Endothelial cell of umbilical vein (primary cell): ENCODE data around the gene TRAPPC4. TPM values are rescaled to one million over a fixed set of nuclear protein-coding genes. Genes with fewer than 3 reads are reported as not detected.

Experiments used
- BruUV-seq: library from RNA; stranded (reverse); fragments of 400-500 nt; replicated peaks from 2 replicates; lab custom pipeline; 2021; lab: Mats Ljungman, UMichigan
- CTCF ChIA-PET: fragments of 300-600, 350-600 bp; sonication (Branson Sonifier 250); formaldehyde crosslinking; loops from one replicate; lab custom pipeline; 2021; ENCODE audit warnings: antibody characterized with exemption, inconsistent platforms; lab: Charles Lee
- POLR2A ChIA-PET: fragments of 300-600, 350-600 bp; sonication (Branson Sonifier 250); formaldehyde crosslinking; loops from one replicate; lab custom pipeline; 2021; ENCODE audit warnings: antibody characterized with exemption, inconsistent platforms; lab: Charles Lee
- DNase-seq: peaks from one replicate; pipeline ENCODE4 v3.0.0-alpha.2; 2011; ENCODE audit warnings: low read depth, low spot score
- FAIRE-seq: peaks from 2 replicates; lab custom pipeline; 2011; peaks lifted over from hg19 to GRCh38; lab: Jason Lieb, UNC
- H2AFZ ChIP-seq: 2 replicates; pipeline ENCODE4 v1.6.0; 2012; ENCODE audit warnings: low read depth, low read length, control low read depth, inconsistent platforms
- H3K27ac ChIP-seq: 2 replicates; pipeline ENCODE4 v1.5.1; 2011; ENCODE audit warnings: low read depth, mild to moderate bottlenecking, control low read depth, low read length, moderate library complexity; ENCODE audit not compliant: insufficient read depth
- H3K27me3 ChIP-seq, 2 experiments: 2 replicates each; pipeline versions ENCODE4 v1.6.0 to v1.6.1; 2011; ENCODE audit warnings: low read length in 2 of 2, mixed read lengths in 1 of 2; ENCODE audit not compliant: control insufficient read depth in 2 of 2, insufficient read depth in 2 of 2
- H3K36me3 ChIP-seq, 2 experiments: 2 replicates in 1 of 2; 3 replicates in 1 of 2; pipeline ENCODE4 v1.5.1; 2011; ENCODE audit warnings: low read length in 2 of 2, mild to moderate bottlenecking in 1 of 2, moderate library complexity in 1 of 2; ENCODE audit not compliant: control insufficient read depth in 2 of 2, insufficient read depth in 2 of 2; ENCODE audit errors: extremely low read depth in 1 of 2
- H3K4me1 ChIP-seq: 3 replicates; pipeline ENCODE4 v1.5.1; 2011; ENCODE audit warnings: mild to moderate bottlenecking, low read length; ENCODE audit not compliant: control insufficient read depth, insufficient read depth; ENCODE audit errors: extremely low read depth
- H3K4me2 ChIP-seq: 2 replicates; pipeline ENCODE4 v1.6.1; 2011; ENCODE audit warnings: low read length, control low read depth, mixed read lengths; ENCODE audit not compliant: insufficient read depth
- H3K4me3 ChIP-seq, 3 experiments: fragments of 200-600 bp in 1 of 3; sonication (generic), shearing (Covaris generic) in 1 of 3; replicated peaks in 1 of 3; 2 replicates each; pipeline ENCODE4 v1.5.1; 2011 to 2016; ENCODE audit warnings: control low read depth in 3 of 3, low read length in 3 of 3, mild to moderate bottlenecking in 2 of 3, inconsistent platforms in 1 of 3, low read depth in 1 of 3, moderate library complexity in 1 of 3; ENCODE audit not compliant: insufficient read depth in 1 of 3
- H3K79me2 ChIP-seq: 2 replicates; pipeline ENCODE4 v1.6.0; 2012; ENCODE audit warnings: low read length, inconsistent platforms; ENCODE audit not compliant: control insufficient read depth, insufficient read depth
- H3K9ac ChIP-seq: replicated peaks from 2 replicates; pipeline ENCODE3; 2011; ENCODE audit warnings: low read length, control low read depth; ENCODE audit not compliant: insufficient read depth; ENCODE audit errors: extremely low read depth
- H3K9me1 ChIP-seq: replicated peaks from 3 replicates; pipeline ENCODE4 v1.6.0; 2011; ENCODE audit warnings: mild to moderate bottlenecking, low read length; ENCODE audit not compliant: control insufficient read depth, insufficient read depth; ENCODE audit errors: extremely low read depth
- H3K9me3 ChIP-seq: replicated peaks from 2 replicates; pipeline ENCODE4 v1.5.1; 2012; ENCODE audit warnings: low read length, inconsistent platforms; ENCODE audit not compliant: control insufficient read depth, insufficient read depth
- H4K20me1 ChIP-seq: replicated peaks from 2 replicates; pipeline ENCODE3; 2011; ENCODE audit warnings: mild to moderate bottlenecking, low read length; ENCODE audit not compliant: control insufficient read depth, insufficient read depth; ENCODE audit errors: extremely low read depth
- EZH2 ChIP-seq: IDR thresholded peaks from 2 replicates; pipeline ENCODE4 v1.6.1; 2012; ENCODE audit warnings: borderline replicate concordance, low read depth, mild to moderate bottlenecking, moderate library complexity, low read length, inconsistent platforms; ENCODE audit not compliant: severe bottlenecking
- GATA2 ChIP-seq: IDR thresholded peaks from 2 replicates; pipeline ENCODE4 v1.7.0; 2011; ENCODE audit warnings: low read depth, mild to moderate bottlenecking, moderate library complexity, mixed read lengths, low read length; ENCODE audit not compliant: insufficient read length, insufficient read depth
- POLR2A ChIP-seq: IDR thresholded peaks from 2 replicates; pipeline ENCODE4 v1.6.1; 2012; ENCODE audit warnings: low read depth, mild to moderate bottlenecking, control low read depth, low read length
- dilution Hi-C: fragments of 300-500 bp; cut with MboI; formaldehyde crosslinking; loops from one replicate; pipeline ENCODE4 v1.15.0; 2019; ENCODE audit warnings: low sequenced_read_pairs; ENCODE audit not compliant: extremely low pct_ligation_motif_present
- intact Hi-C: fragments of 100-400 bp; cut with micrococcal nuclease; formaldehyde crosslinking; loops from one replicate; pipeline ENCODE4 v1.10.0; 2022
- polyA plus RNA-seq, 4 experiments: library from polyadenylated mRNA; depleted of rRNA in 3 of 4; stranded (reverse) in 3 of 4; unstranded in 1 of 4; fragments of >200 nt; gene quantifications; 2 replicates each; pipeline versions ENCODE4 v1.2.1 to v1.2.3, GENCODE V29; 2011 to 2012; ENCODE audit warnings: missing spikeins in 1 of 4
- total RNA-seq: library from RNA; stranded (reverse); gene quantifications from 2 replicates; pipeline ENCODE4 v1.2.3, GENCODE V29; 2021
- TF ChIP-seq, protein P1 (sequence below): IDR thresholded peaks from 2 replicates; pipeline ENCODE4 v1.6.1; 2011; ENCODE audit not compliant: insufficient read depth, insufficient read length
- TF ChIP-seq, protein P2 (sequence below), 2 donors: IDR thresholded peaks; 1 replicate in 1 of 2; 2 replicates in 1 of 2; pipeline ENCODE4 v1.5.1; 2011; ENCODE audit warnings: low read length in 2 of 2, mild to moderate bottlenecking in 2 of 2, moderate library complexity in 2 of 2, control low read depth in 1 of 2, inconsistent platforms in 1 of 2, low read depth in 1 of 2; ENCODE audit not compliant: insufficient read depth in 1 of 2; ENCODE audit errors: extremely low read depth in 1 of 2

TRAPPC4 gene
- total and polyA plus RNA-seq, 2 donors (not counting 3 experiments of a cell fraction or from before 2014, with no cell fraction given), result 64.2 to 224 TPM

DNA sequence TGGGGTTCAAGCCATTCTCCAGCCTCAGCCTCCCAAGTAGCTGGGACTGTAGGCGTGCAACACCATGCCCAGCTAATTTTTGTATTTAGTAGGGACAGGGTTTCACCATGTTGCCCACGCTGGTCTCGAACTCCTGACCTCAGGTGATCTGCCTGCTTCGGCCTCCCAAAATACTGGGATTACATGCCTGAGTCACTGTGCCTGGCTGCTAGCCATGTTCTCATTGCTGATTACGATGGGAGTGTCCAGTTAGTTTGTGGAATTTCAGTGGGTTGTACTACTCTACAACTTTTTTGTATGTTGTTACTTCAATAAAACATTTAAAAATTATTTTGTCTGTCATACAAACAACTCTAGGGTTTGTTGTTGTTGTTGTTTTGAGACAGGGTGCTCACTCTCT lies 44.2 kb downstream of the TRAPPC4 start:
- DNase-seq (no peak), FAIRE-seq (peak; percentile 4)
- H3K9ac ChIP-seq, result no peak overlapping the region
- ChIA-PET POLR2A (no interaction called here), CTCF (interaction anchor here (0.9 to 1.1 kb wide), 2 partner anchors 31 to 40 kb away, joined by 3 read pairs; no protein-coding TSS in a partner anchor)
- no peaks in the 10 kb centered on the region for H3K9me3 ChIP-seq
- H3K4me2 ChIP-seq, result no peak overlapping the region
- no peaks in the 10 kb centered on the region for H3K27me3 ChIP-seq
- H3K79me2 ChIP-seq, result peaks cover under 1% of the 10 kb centered on the region
- intact Hi-C loops, result no loop called here
- BruUV-seq, result no TSS peak
- H3K9me1 ChIP-seq, result no peaks in the 10 kb centered on the region
- H4K20me1 ChIP-seq, result no peaks in the 10 kb centered on the region
- no peaks in the 10 kb centered on the region for H3K36me3 ChIP-seq
- H2AFZ ChIP-seq, result no peak overlapping the region
- H3K4me3 ChIP-seq, result no peak overlapping the region
- dilution Hi-C loops, result no loop called here
- no peak overlapping the region for H3K27ac ChIP-seq
- no peak for TF ChIP-seq EZH2
- peaks cover 2% of the 10 kb centered on the region for H3K4me1 ChIP-seq

DNA sequence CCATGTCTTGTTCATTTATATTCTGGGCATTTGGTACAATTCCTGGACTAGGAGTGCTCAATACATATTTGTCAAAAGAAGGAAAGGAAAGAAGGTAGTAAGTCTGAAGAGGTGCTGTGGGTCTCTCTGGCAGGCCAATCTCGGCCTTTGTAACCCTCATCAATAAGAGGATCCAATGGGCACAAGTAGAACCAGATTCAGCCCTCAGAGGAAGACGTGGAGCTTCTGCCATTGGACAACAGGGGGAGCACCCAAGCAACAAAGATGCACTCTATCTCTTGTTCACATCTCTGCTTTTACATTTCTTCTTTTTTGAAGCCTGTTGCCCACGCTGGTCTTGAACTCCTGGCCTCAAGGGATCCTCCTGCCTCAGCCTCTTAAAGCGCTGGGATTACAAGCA lies 46.8 kb downstream of the TRAPPC4 start:
- TF ChIP-seq POLR2A, result no peak
- TF ChIP-seq, protein P1, sequence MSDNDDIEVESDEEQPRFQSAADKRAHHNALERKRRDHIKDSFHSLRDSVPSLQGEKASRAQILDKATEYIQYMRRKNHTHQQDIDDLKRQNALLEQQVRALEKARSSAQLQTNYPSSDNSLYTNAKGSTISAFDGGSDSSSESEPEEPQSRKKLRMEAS, result no peak
- peak; percentile 80 for TF ChIP-seq GATA2
- no peak for TF ChIP-seq EZH2
- TF ChIP-seq, protein P2, sequence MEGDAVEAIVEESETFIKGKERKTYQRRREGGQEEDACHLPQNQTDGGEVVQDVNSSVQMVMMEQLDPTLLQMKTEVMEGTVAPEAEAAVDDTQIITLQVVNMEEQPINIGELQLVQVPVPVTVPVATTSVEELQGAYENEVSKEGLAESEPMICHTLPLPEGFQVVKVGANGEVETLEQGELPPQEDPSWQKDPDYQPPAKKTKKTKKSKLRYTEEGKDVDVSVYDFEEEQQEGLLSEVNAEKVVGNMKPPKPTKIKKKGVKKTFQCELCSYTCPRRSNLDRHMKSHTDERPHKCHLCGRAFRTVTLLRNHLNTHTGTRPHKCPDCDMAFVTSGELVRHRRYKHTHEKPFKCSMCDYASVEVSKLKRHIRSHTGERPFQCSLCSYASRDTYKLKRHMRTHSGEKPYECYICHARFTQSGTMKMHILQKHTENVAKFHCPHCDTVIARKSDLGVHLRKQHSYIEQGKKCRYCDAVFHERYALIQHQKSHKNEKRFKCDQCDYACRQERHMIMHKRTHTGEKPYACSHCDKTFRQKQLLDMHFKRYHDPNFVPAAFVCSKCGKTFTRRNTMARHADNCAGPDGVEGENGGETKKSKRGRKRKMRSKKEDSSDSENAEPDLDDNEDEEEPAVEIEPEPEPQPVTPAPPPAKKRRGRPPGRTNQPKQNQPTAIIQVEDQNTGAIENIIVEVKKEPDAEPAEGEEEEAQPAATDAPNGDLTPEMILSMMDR (IDR thresholded peaks at IDR 0.05; ENCODE audit: extremely low read depth in 1 of 2, insufficient read depth in 1 of 2, low read depth in 1 of 2, low read length in 2 of 2), result peak; percentile 25 to 58
- peaks cover 3 to 4% of the 10 kb centered on the region in 2 experiments for H3K36me3 ChIP-seq
- H3K27ac ChIP-seq, result no peak overlapping the region
- CTCF ChIA-PET, result interaction anchor here (0.6 to 2.2 kb wide), 15 partner anchors 9 to 273 kb away, joined by 3 to 9 read pairs (median 3); partner anchors contain the start of genes DPAGT1, HMBS and HYOU1
- DNase-seq (peak; percentile 31), FAIRE-seq (peak; percentile 66)
- no peaks in the 10 kb centered on the region for H3K27me3 ChIP-seq
- no peaks in the 10 kb centered on the region for H3K9me1 ChIP-seq
- no peak overlapping the region for H3K9ac ChIP-seq
- dilution Hi-C loops, result no loop called here
- H3K79me2 ChIP-seq, result peaks cover 14% of the 10 kb centered on the region
- POLR2A ChIA-PET, result no interaction called here
- no peak overlapping the region for H3K4me3 ChIP-seq
- no peak overlapping the region for H2AFZ ChIP-seq
- no peak overlapping the region for H3K4me2 ChIP-seq
- no TSS peak for BruUV-seq
- H3K4me1 ChIP-seq, result peaks cover 3% of the 10 kb centered on the region
- no peaks in the 10 kb centered on the region for H4K20me1 ChIP-seq
- H3K9me3 ChIP-seq, result no peaks in the 10 kb centered on the region
- intact Hi-C loops, result loop anchor here (2.0 to 5.0 kb wide), 3 partner anchors 131 to 273 kb away; partner anchors contain the start of gene MCAM
